NOMO-1 (cell line): ENCODE measurements around the gene RBPMS2.

Source experiments
- DNase-seq, 2 experiments: peaks; one replicate each; lab custom pipeline; 2025; ENCODE audit not compliant: unreplicated experiment in 2 of 2; lab: John Stamatoyannopoulos, UW

The RBPMS2 gene

DNA sequence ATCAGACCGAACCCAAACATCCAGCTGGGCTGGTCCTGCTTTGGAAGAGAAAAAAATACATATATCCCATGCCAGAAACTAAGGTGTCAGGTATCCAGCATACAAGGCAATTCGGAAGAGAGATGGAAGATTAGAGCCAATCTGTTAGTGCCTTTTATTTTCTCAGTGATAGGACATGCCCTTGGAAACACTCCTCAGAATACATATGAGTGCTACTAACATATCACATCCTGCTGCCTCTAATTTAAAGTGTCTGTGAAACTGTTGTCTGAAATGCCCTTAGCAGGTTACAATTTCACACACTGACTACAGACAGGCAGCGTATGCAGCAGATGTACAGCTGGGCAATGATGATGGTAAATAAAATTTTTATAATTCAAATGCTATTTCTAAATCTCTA lies 78.9 kb downstream of the RBPMS2 start:
- no peak for DNase-seq

DNA sequence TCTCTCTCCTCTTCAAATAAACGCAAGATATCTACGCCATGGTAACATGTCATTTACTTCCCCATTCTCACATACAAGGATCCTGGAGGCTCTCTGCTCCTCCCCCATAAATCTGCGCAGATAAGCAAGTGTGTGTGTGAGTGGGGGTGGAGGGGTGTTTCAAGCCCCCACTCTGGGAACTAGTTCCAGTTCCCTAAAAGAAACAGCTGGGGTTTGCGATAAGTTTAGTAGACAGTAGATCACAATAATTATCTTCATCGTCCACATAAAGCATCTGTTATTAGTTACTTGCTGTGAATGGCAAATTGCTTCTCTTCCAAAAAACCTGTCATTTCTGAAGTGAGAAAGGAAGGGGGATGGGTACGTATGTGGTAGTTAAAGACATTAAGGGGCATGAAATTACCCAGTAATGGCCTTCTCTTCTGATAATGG lies 79.8 kb downstream of the RBPMS2 start:
- peak; percentile 78 to 86 for DNase-seq

DNA sequence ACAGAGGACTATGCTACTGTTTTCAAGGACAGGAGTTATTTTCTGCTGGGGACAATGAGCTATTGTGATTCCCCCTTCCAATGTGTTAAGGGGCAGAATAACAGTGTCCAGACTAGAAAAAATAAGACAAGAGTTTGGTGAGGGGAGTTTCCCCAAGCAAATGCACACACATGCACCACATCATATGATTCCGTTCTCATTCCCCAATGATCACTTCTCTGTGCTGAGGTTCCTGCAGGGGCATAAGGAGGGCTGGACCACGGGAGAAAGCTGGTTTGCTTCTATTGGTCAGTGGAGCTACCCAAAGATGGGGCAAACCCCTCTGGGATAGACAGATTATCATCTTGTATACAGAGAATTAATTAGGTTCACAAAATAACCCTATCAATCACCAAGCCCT lies 80.6 kb downstream of the RBPMS2 start:
- DNase-seq, result no peak

DNA sequence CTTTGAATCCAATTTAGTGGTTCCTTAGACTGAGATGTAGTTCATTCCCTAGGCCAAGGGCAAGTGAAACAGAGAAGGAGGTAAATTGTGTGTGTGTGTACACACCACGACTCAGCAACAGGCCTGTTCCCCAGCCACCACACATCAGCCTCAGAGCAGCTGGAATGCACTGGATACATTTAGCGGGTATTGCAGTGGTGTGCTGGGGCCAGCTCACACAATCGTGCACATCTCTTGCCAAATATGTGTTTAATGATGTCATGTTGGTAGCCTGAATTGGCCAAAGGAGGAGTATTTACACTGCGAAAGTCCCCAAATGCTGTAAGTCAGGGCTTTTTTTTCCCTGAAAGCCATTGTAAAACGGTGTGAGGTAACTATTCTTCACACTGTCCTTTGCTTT lies 82.3 kb downstream of the RBPMS2 start:
- DNase-seq, result no peak

DNA sequence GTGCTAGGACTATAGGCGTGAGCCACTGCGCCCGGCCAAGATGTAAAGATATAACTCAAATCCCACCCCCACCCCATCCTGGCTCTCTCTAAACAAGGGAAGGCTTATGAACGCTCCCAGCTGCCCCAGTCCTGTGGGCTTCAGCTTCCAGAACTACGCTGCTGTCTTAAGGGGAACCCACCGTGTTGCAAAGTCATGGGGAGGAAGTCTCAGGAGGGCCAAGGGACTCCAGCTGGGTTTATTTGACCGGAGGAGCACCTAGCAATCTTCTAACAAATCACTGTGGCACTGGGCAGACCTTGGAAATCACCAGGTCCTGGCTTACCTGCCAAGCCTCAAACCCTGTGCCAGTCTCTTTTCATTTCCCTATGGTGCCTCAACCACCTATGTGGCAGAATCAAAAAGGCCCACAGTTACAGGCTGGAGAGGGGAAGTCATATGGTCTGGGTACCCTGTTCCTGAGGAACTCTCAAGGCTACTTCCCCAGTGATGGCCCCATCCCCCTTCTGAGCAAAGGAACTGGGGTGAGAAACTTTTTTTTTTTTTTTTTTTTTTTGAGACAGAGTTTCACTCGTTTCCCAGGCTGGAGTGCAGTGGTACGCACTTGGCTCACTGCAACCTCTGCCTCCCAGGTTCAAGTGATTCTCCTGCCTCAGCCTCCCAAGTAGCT lies 83.4 kb downstream of the RBPMS2 start:
- DNase-seq, result peak; percentile 39 to 60

DNA sequence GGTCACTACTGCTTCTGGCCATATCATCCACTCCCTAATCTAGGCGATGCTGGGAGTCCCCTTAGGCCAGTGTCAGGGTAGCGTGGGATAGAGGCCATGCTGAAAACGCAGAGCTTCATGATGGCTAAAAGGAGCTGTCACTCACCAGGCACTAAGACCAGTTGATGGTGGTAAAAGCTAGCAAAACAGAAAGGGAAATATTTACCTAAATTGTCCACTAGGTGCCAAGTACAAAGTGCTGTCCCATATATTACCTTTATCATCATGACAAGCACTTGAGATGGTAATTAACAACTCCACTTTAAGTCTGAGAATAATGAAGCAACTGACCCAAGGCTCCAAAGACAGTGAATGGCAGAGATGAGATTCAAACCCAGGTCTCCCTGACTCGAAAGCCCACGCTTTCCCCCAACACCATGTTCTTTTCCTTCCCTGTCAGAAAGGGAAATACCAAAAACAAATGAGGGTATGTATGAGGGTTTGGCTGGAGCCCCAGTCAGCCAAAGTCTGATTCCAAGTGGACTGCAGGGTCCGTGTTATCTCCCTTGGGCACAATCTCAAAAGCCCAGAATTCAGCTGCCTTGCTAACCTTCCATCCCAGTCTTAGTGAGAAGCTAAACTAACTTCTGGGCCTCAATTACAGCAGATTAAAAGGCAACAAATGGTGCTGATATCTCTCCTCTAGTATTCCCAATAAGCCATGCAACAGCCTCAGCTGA lies 84.7 kb downstream of the RBPMS2 start:
- no peak for DNase-seq

DNA sequence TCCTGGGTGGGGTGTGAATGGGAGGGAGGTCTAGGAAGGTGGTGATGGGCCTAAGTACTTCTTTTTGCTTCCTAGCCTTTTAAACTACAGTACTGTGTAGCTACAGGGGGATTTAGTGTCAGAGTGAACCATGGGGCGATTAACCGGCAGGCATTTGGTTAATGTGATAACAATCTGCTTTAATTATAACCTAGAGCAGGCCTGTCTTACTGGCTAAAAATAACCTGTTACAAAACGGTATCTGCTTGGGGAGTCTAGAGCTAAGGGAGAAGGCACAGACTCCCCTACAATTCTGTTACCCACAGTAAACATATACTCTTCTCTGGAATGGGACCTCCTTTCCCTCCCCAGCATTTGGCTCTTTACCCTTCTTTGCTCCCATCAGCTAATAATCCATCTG lies 85.4 kb downstream of the RBPMS2 start:
- DNase-seq, result no peak
